GM21528 (cell line): Measurements from ENCODE around the gene EPB41L4B.
A peak's percentile ranks its signal among the peaks of the same experiment; 100 is the strongest.

Source experiments
- ATAC-seq: cut with Tn5 transposase; IDR thresholded peaks from one replicate; pipeline ENCODE4 v1.9.1; 2021; ENCODE audit warnings: mild to moderate bottlenecking, moderate library complexity; ENCODE audit not compliant: unreplicated experiment, low FRiP score

EPB41L4B gene

DNA sequence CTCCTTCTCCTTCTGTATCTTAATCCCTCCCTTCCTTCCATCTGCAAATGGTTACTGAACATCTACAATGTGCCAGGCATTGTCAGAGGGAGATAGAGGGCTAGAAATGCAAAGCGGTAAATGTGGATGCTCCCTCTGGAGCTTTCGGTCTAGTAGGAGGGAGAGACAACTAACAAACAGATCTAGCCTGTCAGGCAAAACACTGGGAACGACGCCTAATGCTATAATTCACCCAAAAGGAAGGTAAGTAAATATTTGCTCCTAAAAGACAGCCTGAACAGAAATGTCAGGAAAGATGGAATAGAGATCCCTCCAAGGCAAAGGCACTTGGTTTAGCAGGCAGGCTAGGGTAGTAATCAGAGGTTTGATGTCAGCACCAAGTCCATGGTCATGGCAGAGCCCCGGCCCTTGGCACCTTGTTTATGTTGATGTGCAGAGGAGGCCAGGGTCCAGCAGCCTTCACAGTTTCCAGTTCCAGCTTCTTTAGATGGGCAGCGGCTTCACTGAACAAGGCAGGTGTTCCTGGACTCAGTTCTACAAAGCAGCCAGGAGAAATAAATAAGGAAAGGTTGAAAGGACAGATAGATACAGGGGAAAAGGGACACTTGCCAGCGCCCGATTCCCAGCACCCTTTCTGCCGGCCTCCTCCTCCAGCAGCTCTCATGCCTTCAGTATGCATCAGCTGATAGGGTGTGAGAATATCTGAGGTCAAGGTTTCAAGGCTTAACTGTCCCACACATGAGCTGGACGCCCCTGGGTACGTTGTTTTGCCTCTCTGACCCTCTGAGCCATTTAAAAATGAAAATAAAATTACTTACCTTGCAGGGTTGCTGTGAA lies 107.4 kb downstream of the EPB41L4B start:
- no peak for ATAC-seq

DNA sequence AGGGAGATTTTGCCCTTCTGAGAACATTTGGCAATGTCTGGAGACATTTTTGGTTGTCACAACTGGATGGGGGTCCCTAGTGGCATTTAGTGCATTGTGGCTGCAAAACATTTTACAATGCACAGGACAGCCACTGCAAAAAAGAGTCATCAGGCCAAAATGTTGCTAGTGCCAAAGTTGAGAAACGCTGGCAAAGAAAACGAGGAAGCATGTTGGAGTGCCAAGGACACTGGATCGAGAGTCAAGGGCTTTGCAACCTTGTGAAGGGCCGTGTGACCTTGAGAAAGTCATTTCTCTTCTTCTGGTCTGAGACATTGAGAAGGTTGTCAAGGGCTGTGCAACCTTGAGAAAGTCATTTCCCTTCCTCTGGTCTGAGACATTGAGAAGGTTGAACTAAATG lies 108.1 kb downstream of the EPB41L4B start:
- no peak for ATAC-seq

DNA sequence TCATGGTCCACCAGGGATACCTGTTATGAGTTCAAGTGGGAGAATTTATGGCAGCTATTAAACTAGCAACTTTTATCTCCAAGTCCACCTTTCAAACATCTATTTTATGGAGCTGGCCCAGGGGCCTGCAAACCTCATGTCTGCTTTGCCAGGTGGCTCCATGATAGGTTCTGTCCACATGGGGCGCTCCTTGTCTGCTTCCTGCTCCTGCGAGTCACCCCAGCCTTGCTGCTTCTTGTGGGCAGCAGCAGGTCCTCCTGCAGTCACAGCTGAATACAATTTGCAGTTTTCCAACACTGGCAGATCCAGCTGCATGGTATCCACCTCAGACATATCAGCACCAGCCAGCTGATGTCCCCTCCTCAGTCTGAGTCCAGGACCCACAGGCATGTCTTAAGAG lies 114.2 kb downstream of the EPB41L4B start:
- ATAC-seq, result no peak

DNA sequence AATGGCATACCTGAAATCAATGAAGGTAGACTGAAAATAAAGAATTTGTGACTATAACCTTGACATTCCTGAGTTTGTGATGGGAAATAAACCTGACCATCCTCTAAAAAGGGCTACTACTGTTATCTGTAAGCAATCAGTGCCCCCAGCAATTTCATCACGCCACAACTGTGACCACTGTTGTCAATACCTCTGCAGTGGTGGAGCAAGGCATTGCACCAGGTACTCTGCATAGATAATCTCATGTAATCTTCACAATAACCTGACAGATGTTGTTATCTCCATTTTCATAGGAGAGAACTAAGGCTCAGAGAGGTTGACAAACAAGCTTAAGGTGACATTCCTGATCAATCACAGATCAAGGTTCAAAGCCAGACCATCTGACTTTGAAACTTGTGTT lies 115.3 kb downstream of the EPB41L4B start:
- ATAC-seq, result no peak

DNA sequence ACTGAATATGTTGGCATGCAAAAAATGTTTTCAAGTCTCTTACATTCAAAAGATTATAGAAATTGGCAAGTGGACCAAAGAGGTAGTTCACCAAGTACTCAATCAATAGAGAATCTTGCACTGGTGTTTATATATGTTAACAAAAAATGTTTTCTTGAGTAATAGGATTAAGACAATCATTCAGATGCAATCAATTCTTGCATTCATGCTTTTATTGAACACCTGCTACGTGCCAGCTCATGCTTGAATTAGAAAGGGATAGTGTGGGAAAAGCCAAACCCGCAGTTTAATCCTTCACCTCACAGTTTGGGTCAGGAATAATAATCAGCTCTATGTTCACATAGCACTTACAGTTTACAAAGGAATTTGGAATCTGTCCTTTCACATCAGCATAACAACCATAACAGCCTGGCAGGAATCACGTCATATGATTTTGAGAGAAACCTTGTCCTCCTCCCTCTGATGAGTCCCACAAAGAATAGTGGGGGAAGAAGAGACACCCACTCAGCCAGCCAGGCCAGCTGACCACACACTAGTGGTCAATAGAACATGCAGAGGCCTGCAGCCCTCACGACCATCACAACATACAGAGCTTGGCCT lies 117.0 kb downstream of the EPB41L4B start:
- no peak for ATAC-seq

DNA sequence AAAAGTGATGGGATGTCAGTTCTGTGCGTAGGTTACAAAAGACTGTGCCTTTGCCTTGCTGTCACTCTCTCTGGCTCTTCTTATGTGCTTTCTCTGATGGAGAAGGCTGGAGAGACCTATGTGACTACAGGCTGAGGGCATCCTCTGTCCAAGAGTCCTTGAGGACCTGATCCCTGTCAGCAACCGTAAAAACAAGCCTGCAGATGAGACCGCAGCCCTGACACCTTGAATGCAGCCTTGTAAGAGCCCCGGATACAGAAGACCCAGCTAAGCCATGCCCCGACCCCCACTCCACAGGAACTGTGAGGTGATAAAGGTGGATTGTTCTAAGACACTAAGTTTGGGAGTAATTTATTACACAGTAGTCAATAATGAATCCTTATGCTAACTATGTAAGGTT lies 121.2 kb downstream of the EPB41L4B start:
- ATAC-seq, result no peak

DNA sequence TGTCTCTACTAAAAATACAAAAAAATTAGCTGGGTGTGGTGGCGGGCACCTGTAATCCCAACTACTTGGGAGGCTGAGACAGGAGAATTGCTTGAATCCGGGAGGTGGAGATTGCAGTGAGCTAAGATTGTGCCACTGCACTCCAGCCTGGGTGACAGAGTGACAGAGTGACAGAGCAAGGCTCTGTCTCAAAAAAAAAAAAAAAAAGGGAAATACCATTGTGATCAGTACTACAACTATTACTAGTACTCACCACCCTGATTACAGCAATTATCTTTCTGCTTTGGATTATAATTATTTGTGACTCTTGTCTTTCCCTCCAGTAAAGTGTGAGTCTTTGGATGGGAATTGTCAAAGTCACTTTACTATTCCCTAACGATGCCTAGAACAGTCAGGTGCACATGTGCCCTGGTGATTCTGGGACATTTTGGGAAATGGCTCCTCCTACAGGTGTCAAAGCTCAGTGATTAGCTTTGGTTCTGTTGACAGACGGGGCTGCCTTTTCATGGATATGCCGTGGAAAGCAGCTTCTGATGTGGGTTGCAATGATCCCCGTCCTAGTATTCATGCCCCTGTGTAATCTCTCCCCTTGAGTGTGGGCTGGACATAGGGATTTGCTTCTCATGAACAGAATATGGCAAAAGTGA lies 122.0 kb downstream of the EPB41L4B start:
- ATAC-seq, result no peak

DNA sequence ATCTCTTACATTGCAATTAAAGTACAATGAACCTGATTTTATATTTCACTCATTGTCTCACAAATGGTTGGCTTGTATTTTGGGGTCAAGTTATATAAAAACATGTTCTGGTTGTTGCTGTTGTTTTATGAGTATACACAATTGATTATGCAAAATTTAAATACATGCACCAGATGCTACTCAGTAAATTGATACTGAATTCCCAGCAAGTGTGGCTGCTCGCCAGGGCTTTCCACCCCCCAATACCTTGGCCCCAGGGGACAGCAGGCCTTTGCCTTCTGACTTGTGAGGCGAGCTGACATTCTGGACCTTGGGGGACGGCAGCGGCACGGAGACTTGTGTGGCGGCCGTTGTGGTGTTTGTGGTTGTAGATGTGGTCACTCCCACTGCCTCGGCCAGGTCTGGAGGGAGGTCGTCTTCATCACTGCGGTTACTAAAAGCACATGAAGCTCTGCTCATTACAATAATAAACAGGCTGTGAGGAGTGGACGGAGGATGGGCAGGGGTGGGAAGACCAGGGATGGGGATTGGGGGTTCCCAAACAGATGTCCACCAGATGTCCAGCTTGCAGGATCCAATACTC lies 126.8 kb downstream of the EPB41L4B start:
- ATAC-seq, result no peak

DNA sequence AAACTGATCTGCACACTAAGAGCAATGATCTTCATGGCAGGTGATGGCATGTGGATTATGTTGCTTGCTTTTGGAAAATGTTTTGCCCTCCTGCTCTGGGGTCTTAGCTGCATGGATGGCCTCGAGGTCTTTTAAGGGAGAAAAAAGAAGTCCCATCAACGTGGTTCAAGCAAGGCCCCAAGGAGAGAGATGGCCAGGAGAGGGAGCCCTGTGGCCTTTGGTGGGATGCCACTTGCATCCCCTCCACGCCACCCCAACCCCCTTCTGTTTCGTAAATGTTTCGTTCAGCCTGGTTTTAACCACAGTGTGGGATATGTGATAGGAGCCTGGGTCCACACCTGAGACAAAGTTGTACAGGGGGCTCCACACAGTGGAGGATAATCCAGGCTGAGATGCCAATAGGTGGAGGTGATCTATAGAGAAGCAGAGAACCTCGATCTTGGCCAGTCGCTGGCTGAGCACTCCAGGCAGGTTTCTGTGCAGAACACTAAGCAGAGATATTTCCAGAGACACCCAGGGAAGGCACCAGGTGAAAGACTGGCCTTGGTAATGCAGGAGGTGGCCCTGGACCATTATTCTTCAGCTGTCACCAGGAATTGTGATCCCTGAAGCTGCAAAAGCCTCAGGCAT lies 128.0 kb downstream of the EPB41L4B start:
- ATAC-seq, result no peak

DNA sequence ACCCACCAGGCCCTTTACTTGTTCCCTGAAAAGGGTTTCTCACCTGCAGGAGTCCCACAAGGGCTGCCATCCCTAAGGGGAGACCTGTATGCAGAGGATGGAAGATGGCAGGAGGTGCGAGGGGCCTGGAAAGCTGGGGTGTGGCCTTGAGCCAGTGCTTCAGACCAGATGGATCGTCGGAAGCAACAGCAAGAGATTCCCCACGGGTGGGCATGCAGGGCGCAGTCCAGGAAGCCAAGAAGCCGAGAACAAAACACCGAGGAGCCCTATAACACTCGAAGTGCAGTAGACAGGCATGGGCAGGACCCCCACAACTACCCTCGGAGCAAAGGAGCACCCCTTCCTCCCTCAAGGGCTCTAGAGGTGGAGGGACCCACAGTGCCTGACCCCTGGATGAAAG lies 129.1 kb downstream of the EPB41L4B start:
- no peak for ATAC-seq

DNA sequence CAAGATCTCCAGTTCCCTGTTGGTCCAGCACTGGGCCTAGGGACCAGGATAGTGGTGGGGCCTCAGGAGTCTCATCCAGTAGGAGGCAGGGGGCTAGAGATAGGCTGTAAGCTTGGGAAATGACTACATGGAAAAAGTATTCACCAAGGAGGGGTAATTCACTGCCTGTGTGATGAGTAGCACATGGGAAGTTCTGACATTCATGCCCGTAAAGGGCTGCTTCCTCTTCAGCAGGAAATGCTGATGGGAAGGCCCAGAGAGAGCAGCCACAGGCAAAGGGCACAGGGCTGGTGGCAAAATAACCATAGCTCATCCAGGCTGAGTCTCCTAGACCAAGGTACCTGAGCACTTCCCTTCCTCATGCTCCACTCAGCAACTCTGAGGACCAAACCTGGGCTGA lies 130.7 kb downstream of the EPB41L4B start:
- ATAC-seq, result no peak

DNA sequence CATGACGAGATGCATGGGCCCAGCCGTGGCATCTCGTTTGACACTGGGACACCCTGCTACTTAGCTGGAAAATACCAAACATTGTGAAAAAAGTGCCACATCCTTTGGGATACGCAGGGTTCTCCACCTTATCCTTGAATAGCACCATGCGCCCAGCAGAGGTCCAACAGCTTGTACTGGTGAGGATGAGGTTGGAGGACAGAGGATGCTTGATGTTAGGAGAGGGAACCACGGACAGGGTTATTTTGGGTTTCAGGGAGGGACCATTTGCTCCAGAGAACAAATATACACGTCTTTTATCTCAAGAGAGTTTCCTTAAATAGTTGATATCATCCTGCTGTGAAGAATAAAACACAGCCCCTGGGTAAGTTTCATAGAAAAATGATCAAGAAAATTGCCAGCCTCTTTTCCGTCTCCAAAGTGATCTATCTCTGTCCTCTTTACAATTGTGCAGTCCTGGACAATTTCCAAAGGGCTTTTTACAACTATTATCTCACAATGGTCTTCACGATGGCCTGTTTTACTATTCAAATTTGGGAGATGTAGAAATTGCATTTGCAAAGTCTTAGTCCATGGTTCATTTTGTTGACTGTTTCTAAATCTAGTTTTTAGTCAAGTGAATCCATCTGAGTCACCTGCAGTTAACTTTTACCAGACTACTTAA lies 133.9 kb downstream of the EPB41L4B start:
- no peak for ATAC-seq

DNA sequence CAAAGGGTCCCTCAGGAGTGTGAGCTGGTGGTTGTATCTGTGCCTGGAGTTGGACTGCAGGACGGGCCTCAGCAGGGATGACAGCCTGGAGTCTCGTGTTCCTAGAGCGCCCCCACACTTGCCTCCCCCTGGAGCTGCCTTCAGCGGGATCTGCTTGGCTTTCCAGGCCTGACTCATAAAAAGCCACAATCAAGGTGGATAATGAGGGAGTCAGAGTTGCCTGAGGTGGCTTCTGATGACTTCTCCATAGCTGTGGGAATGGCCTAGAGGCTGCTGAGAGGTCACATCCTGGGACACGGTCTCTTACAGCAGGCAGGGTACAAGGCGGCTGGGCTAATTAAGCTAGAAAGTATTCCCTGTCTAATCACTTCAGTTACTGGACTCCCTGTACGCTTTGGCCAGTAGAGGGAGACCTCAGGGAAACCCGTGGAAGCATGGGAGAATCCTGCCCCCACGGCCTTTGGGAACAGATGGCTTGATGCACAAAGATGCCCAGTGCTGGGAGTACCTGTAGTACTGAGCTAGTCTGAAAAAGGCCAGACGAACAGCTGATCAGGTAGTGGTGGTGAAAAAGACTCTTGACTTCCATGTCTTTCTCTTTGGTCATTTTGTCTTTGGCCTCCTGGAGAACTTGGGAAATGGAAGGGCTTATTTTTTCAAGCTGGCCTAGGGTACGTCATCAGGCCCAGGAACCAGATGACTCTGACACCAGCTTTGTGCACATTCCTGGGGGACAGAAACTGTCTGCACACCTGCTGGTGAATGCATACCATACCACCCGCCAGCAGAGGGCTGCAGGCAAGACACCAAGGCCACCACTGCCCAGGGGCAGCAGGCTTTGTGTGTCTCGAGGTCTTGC lies 137.7 kb downstream of the EPB41L4B start:
- ATAC-seq, result no peak

DNA sequence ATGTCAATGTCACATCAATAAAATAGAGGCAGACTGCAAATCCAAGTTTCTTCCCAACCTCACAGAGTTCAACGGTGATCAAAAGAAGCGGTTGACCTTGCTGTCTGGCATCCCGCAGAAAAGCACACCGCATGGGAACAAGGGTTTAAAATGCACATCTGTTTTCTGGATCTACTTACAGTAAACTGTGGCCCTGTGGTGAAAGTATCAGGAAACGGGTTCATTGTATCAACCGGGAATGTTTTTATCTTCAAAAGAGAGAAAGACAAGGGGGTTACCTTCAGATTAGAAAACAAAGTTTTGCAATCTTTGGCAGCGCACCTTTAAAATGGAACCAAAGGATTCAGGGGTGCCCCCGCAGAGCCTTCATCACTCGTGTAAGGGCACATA lies 138.3 kb downstream of the EPB41L4B start:
- no peak for ATAC-seq

DNA sequence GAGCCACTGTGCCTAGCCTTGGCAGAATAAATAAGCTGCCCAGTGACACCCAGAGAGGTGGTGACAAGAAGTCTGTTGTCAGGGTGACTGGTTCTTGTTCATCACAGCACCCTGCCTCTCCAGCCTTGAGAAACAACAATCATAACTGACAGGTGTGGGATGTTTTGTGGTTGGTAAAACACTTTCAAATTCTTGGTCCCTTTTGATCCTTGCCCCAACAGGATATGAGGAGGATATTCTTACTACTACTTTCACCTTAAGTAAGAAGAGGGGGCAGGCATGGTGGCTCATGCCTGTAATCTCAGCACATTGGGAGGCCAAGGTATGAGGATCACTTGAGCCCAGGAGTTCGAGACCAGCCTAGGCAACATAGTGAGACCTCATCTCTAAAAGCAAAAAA lies 139.6 kb downstream of the EPB41L4B start:
- ATAC-seq, result peak; percentile 64

DNA sequence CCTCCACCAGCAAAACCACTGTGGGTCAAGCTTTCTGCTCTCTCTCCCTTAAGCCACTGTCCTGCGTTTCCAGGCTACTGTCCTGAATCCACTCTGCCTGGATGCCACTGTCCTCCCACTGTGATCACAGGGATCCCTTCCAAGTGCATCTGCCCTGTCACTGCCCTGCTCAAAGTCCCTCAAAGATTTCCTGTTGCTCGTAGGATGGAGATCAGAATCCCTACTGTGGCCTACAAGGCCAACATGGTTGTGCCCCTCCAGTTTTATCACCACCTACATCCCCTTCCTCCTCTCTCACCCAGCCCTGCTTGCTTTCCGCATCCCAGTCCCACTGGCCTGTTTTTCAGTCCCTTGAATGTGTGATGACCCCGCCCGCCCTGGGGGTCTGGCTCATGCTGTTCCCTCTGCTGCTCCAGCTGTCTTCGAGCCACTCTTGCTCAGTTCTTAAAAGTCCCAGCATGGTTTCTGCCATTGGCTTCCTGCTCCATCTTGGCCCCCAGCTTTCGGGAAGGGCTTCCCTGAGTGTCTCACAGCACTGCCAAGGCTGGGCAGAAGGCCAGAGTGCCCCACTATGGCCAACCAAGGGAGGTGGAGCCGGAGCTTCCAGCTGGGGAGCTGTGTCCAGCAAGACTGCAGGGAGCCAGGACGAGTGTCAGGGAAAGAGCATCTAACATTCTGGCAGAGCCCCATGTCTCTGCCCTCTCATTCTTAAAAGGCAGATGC lies 140.9 kb downstream of the EPB41L4B start:
- ATAC-seq, result no peak

DNA sequence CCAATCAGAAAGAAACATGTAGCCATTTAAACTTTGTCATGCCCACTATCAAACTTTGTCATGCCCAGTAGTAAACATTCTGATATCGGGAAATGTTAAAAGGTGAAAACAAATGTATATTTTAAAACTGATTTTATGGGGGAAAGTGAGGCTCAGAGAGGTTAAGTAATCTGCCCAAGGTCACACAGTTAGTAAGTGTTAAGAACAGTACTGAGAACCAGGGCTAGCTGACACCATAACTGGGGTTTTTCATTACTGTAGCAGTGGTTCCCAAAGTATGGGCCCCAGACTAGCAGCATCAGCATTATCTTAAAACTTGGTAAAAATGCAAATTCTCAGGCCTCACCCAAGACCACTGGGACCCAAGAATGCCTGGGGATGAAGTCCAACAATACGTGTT lies 143.9 kb downstream of the EPB41L4B start:
- ATAC-seq, result no peak

DNA sequence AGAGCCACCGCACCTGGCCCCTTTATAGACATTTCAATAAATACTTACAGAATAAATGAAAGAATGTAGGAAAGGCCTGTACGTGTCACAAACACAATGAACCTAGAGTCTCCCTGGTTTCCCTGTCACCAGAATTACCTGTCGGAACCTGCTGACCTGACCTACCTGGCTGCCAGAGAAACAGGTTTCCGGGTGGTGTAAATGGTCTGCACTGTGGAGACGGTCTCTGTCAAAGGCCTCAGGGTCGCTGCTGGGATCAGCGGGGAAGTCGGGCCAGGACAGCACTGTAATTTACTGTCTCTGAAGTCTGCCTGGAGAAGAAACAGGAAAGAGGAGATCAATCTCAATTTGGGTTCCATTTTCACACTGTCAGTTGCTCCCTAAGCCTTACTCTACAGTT lies 144.5 kb downstream of the EPB41L4B start:
- no peak for ATAC-seq

DNA sequence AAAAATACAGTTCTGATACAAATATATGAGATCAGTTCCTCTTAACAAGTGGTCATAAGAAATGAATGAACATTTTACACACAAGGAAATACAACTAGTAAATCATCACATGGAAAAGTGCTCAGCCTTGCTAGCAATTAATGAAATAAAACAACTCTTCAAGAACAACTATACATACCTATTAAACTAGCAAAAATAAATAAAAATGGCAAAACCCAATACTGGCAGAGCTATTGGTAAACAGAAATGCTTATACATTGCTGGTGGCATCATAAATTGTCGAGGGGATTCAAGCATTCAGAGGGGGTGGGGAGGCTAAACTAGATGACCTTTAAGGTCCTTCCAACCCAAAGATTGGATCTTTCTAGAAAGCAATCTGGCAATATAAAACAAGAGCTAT lies 147.9 kb downstream of the EPB41L4B start:
- no peak for ATAC-seq
